ENCODE results near the gene LIPT1. TPM values are rescaled to one million over a fixed set of nuclear protein-coding genes. Genes with fewer than 3 reads are reported as not detected.
"Not testable (repeated sequence)": the region's sequence is repeated elsewhere in the genome, so short reads cannot be mapped to it uniquely, and the experiment has no call there.

LIPT1 gene
- total RNA-seq, 1 experiment from 2014 or later, result 7.3 TPM

GRCh38 chr2:99192364-99192763, 37.6 kb downstream of the LIPT1 start:
- H3K36me3 ChIP-seq (replicated peaks; ENCODE audit: control insufficient read depth, insufficient read depth, low read length); H3K27me3 ChIP-seq (ENCODE audit: control insufficient read depth, insufficient read depth, low read length); H3K4me3 ChIP-seq (ENCODE audit: insufficient read depth, low read depth, low read length); DNase-seq: not testable (repeated sequence)

- Histone ChIP-seq H3K4me3 (ENCODE audit: insufficient read depth, low read depth, low read length) (no peak overlapping the region), H3K27me3 (ENCODE audit: control insufficient read depth, insufficient read depth, low read length) (no peaks in the 10 kb centered on the region), H3K36me3 (replicated peaks; ENCODE audit: control insufficient read depth, insufficient read depth, low read length) (peaks cover 6% of the 10 kb centered on the region)
- no peak for DNase-seq
Observed at GRCh38 chr2:99198103-99198841, 43.5 kb downstream of the LIPT1 start.

GRCh38 chr2:99200076-99200800, 45.5 kb downstream of the LIPT1 start:
- peaks cover 5% of the 10 kb centered on the region for H3K36me3 ChIP-seq (replicated peaks; ENCODE audit: control insufficient read depth, insufficient read depth, low read length)
- no peaks in the 10 kb centered on the region for H3K27me3 ChIP-seq (ENCODE audit: control insufficient read depth, insufficient read depth, low read length)
- H3K4me3 ChIP-seq (ENCODE audit: insufficient read depth, low read depth, low read length), result no peak overlapping the region
- DNase-seq, result no peak

GRCh38 chr2:99201959-99202678, 47.4 kb downstream of the LIPT1 start:
- DNase-seq, result no peak

GRCh38 chr2:99205491-99205890, 50.7 kb downstream of the LIPT1 start:
- Histone ChIP-seq H3K27me3 (ENCODE audit: control insufficient read depth, insufficient read depth, low read length) (no peaks in the 10 kb centered on the region), H3K4me3 (ENCODE audit: insufficient read depth, low read depth, low read length) (no peak overlapping the region), H3K36me3 (replicated peaks; ENCODE audit: control insufficient read depth, insufficient read depth, low read length) (no peaks in the 10 kb centered on the region)
- no peak for DNase-seq

More at GRCh38 chr2:99201959-99202678, 47.4 kb downstream of the LIPT1 start:
- Histone ChIP-seq H3K36me3 (replicated peaks; ENCODE audit: control insufficient read depth, insufficient read depth, low read length) (no peaks in the 10 kb centered on the region), H3K4me3 (ENCODE audit: insufficient read depth, low read depth, low read length) (no peak overlapping the region), H3K27me3 (ENCODE audit: control insufficient read depth, insufficient read depth, low read length) (no peaks in the 10 kb centered on the region)

Other genes with a start within 250 kb of the LIPT1 start
- 0.04 and 0.24 TPM in 2 replicates for gene CRACDL, start 218.7 kb upstream of the LIPT1 start, total RNA-seq (2014; rRNA removed; shearing (Covaris generic))
- gene C2orf15, start 13.3 kb upstream of the LIPT1 start, total RNA-seq (2014; rRNA removed; shearing (Covaris generic)), result 2.2 and 5.7 TPM in 2 replicates
- gene TSGA10, start within 50 bp of the LIPT1 start, total RNA-seq (2014; rRNA removed; shearing (Covaris generic)), result 1.1 and 3.5 TPM in 2 replicates
- gene MITD1, start 26.1 kb downstream of the LIPT1 start, total RNA-seq (2014; rRNA removed; shearing (Covaris generic)), result 26.5 and 39.5 TPM in 2 replicates
- 39.3 and 49.0 TPM in 2 replicates for gene MRPL30, start 26.2 kb downstream of the LIPT1 start, total RNA-seq (2014; rRNA removed; shearing (Covaris generic))
- not detected in 2 replicates for gene LYG2, start 100.7 kb downstream of the LIPT1 start, total RNA-seq (2014; rRNA removed; shearing (Covaris generic))
- gene LYG1, start 146.2 kb downstream of the LIPT1 start, total RNA-seq (2014; rRNA removed; shearing (Covaris generic)), result 0.14 and 0.22 TPM in 2 replicates
- gene TXNDC9, start 181.4 kb downstream of the LIPT1 start, total RNA-seq (2014; rRNA removed; shearing (Covaris generic)), result 36.8 and 43.3 TPM in 2 replicates
- 10.2 and 23.8 TPM in 2 replicates for gene EIF5B, start 182.4 kb downstream of the LIPT1 start, total RNA-seq (2014; rRNA removed; shearing (Covaris generic))